Heart left ventricle (tissue), 16 donors: Measurements from ENCODE around the gene VMAC. TPM values are rescaled to one million over a fixed set of nuclear protein-coding genes. Genes with fewer than 3 reads are reported as not detected.
"Not testable (repeated sequence)": the region's sequence is repeated elsewhere in the genome, so short reads cannot be mapped to it uniquely, and the experiment has no call there.

Source experiments
- ATAC-seq, 4 donors: fragments of 200-7000 bp; cut with Tn5 transposase; one replicate each; pipeline ENCODE4 v1.9.1; 2020 to 2022; ENCODE audit warnings: moderate library complexity in 4 of 4, mild to moderate bottlenecking in 3 of 4, moderate number of reproducible peaks in 1 of 4
- DNase-seq, 5 donors: peaks; one replicate each; pipeline ENCODE4 v3.0.0-alpha.2; 2020
- H3K27ac ChIP-seq, 12 donors: fragments of 200-600 bp; sonication (generic) in 4 of 12; one replicate each; pipeline versions ENCODE4 v1.5.0 to v1.8.0; 2016 to 2022; ENCODE audit warnings: mild to moderate bottlenecking in 2 of 12
- H3K27me3 ChIP-seq, 9 donors: fragments of 200-600 bp; sonication (generic) in 2 of 9; one replicate each; pipeline versions ENCODE4 v1.5.1 to v1.8.0; 2016 to 2022; ENCODE audit warnings: mild to moderate bottlenecking in 3 of 9
- H3K36me3 ChIP-seq, 9 donors: fragments of 200-600 bp; sonication (generic) in 2 of 9; one replicate each; pipeline versions ENCODE4 v1.5.0 to v1.8.0; 2018 to 2022; ENCODE audit warnings: mild to moderate bottlenecking in 2 of 9
- H3K4me1 ChIP-seq, 12 donors: fragments of 200-600 bp; sonication (generic) in 4 of 12; one replicate each; pipeline versions ENCODE4 v1.5.0 to v1.8.0; 2016 to 2022; ENCODE audit warnings: mild to moderate bottlenecking in 3 of 12
- H3K4me3 ChIP-seq, 12 donors: fragments of 200-600 bp; sonication (generic) in 4 of 12; one replicate each; pipeline versions ENCODE4 v1.5.0 to v1.8.0; 2017 to 2022; ENCODE audit warnings: mild to moderate bottlenecking in 9 of 12, moderate library complexity in 4 of 12
- H3K9me3 ChIP-seq, 12 donors: fragments of 200-600 bp; sonication (generic) in 4 of 12; one replicate each; pipeline versions ENCODE4 v1.5.0 to v1.8.0; 2016 to 2022; ENCODE audit warnings: mild to moderate bottlenecking in 1 of 12
- CTCF ChIP-seq, 12 donors: fragments of 200-600 bp; sonication (generic) in 4 of 12; IDR thresholded peaks; one replicate each; pipeline versions ENCODE4 v1.5.0 to v1.8.0; 2018 to 2022; ENCODE audit warnings: antibody characterized with exemption in 12 of 12, mild to moderate bottlenecking in 5 of 12
- POLR2A ChIP-seq, 2 donors: fragments of 450-650 bp; IDR thresholded peaks; one replicate each; pipeline ENCODE4 v1.6.1; 2017; ENCODE audit warnings: antibody characterized with exemption in 2 of 2, mild to moderate bottlenecking in 2 of 2, moderate library complexity in 2 of 2
- WGBS, 4 donors: extraction: QIAGEN DNeasy Blood & Tissue Kit in 2 of 4; methylation state at CpG; one replicate each; pipeline versions ENCODE4 v1.1.5 to v1.1.7; 2013 to 2018; 5-methylcytosine and 5-hydroxymethylcytosine counted together
- intact Hi-C, 10 donors: fragments of 100-400 bp; cut with DNase I; formaldehyde crosslinking; loops; one replicate each; pipeline versions ENCODE4 v1.11.1 to v1.14.2; 2022
- polyA plus RNA-seq, 2 donors: library from polyadenylated mRNA; stranded (reverse); fragments of 200-250 nt; gene quantifications; one replicate each; pipeline ENCODE4 v1.2.3, GENCODE V29; 2013
- total RNA-seq, 9 donors: library from RNA; depleted of rRNA in 2 of 9; stranded (reverse); fragments of >200 nt in 2 of 9; fragmentation: NEBNext Ultra II Directional in 3 of 9; extraction: Animal tissue kit (Norgen Biotek cat#: 25700) in 3 of 9; gene quantifications; one replicate each; pipeline versions ENCODE4 v1.1.0 to v1.2.4, GENCODE V29; 2016 to 2023
- donor health status: ischemic (EF 13 %, LVEDD 7.1; RV severe dilation, severe dysfunction).
- donor health status: healthy with polysubstance abuse.
- donor health status: DM: no; HTN: yes; CAD: no.
- donor health status: DM: no; HTN: no; CAD: no.
- donor health status: ischemic (EF 25% LVEDD 6.9; RV normal size, moderate dysfunction).
- donor health status: ischemic (EF 25% LVEDD 5.7; RV mildly dilated, moderate dysfunction).
- donor health status: healthy.
- donor health status: DM: yes; HTN: yes; CAD: no.
- donor health status: ischemic (EF 35%, LVEDD 5.7; RV mildly dilated, moderate dysfunction).
- donor health status: nonischemic (EF 11% LVEDD 7.7; RV severe dilation, severe dysfunction).
- donor health status: DM: yes; HTN: yes; CAD: no.
- donor health status: PGD.
- donor health status: ischemic (EF 29% LVEDD 5.4; RV normal size, mild dysfunction).
- donor health status: nonischemic (EF 23%, LVEDD 6.1; RV moderate dilation, normal function).

Gene VMAC
- total and polyA plus RNA-seq, 11 donors: 1.3 to 3.9 (median 2.3) TPM

- no peaks in the 10 kb centered on the region for H3K27me3 ChIP-seq
- no peaks in the 10 kb centered on the region for H3K9me3 ChIP-seq
- H3K27ac ChIP-seq: no peak overlapping the region
- no peaks in the 10 kb centered on the region for H3K4me1 ChIP-seq
- DNase-seq (no peak), ATAC-seq (no peak)
- intact Hi-C loops: no loop called here
- TF ChIP-seq POLR2A (IDR thresholded peaks at IDR 0.05) (no peak), CTCF (IDR thresholded peaks at IDR 0.05) (no peak)
- no peaks in the 10 kb centered on the region for H3K36me3 ChIP-seq
- 69 to 89% (median 86%) methylated on average over 16 to 31 of the region's 31 CpGs for WGBS, 4 donors
- no peak overlapping the region for H3K4me3 ChIP-seq
Observed at GRCh38 chr19:5867201-5868136, 37.2 kb upstream of the VMAC start.

DNA sequence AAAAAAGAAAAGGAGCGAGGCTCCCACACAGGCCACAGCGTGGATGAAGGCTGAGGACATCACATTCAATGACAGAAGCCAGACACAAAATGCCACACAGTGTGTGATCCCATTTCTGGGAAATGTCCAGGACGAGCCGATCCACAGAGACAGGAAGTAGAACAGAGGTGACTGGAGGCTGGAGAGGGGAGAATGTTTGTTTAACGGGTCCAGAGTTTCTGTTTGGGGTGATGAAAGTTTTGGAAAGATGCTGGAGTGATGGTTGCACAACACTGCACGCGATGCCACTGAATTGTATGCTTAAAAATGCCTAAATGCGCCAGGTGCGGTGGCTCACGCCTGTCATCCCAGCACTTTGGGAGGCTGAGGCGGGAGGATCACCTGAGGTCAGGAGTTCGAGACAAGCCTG lies 33.7 kb upstream of the VMAC start:
- ATAC-seq: peak in 3 of 4 donors; percentile 60 to 84 (median 62)
- H3K4me3 ChIP-seq: no peak overlapping the region
- H3K4me1 ChIP-seq: no peaks in the 10 kb centered on the region
- 61 to 65% (median 63%) methylated on average over 12 of the region's 12 CpGs for WGBS, 4 donors
- intact Hi-C loops: loop anchor here in 1 of 10 donors (5.0 kb wide), 1 partner anchor 34 kb away; the partner anchor contains the start of gene FUT6
- peak in 1 of 5 donors; percentile 68 for DNase-seq
- no peaks in the 10 kb centered on the region for H3K27me3 ChIP-seq
- peak overlapping the region in 2 of 12 donors; percentile 20 to 43 for H3K27ac ChIP-seq
- H3K36me3 ChIP-seq: no peaks in the 10 kb centered on the region
- no peak for TF ChIP-seq POLR2A (IDR thresholded peaks at IDR 0.05)
- TF ChIP-seq CTCF (IDR thresholded peaks at IDR 0.05): no peak
- no peaks in the 10 kb centered on the region for H3K9me3 ChIP-seq

DNA sequence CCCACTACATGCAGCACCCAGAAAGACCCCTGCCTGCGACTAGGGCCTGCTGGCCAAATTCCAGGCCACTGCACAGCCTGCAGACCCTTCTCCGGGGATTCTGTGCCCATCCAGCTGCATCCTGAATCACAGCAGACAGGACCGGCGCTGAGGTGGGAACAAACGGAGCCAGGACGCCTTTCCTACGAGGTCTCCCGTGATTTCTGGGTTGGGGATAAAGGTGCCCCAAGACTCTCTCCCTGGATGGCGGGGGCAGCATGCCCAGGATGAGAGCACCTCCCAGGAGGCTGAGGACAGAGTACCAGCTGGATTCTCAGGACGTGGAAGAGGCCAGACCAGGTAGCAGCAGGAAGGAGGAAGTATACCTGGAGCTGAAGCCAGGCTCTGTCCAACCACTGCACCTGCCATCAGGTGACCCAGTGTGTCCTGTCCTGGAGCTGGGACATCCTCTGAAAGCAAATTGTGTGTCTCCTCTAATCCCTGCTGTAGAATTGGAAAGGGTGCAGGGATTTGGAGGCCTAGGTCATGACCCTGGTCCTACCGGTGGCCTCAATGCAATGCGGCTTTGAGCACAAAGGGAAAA lies 31.0 kb upstream of the VMAC start:
- no peaks in the 10 kb centered on the region for H3K9me3 ChIP-seq
- DNase-seq: no peak
- no peak for ATAC-seq
- no peak overlapping the region for H3K27ac ChIP-seq
- intact Hi-C loops: loop anchor here in 1 of 10 donors (5.0 kb wide), 1 partner anchor 36 kb away; the partner anchor contains the start of gene FUT6
- no peaks in the 10 kb centered on the region for H3K36me3 ChIP-seq
- H3K4me1 ChIP-seq: no peaks in the 10 kb centered on the region
- H3K4me3 ChIP-seq: no peak overlapping the region
- TF ChIP-seq CTCF (IDR thresholded peaks at IDR 0.05) (no peak), POLR2A (IDR thresholded peaks at IDR 0.05) (no peak)
- 82 to 90% (median 89%) methylated on average over 9 to 12 of the region's 12 CpGs for WGBS, 4 donors
- H3K27me3 ChIP-seq: peaks cover 0 to 3% (median 0%) of the 10 kb centered on the region in 9 donors

DNA sequence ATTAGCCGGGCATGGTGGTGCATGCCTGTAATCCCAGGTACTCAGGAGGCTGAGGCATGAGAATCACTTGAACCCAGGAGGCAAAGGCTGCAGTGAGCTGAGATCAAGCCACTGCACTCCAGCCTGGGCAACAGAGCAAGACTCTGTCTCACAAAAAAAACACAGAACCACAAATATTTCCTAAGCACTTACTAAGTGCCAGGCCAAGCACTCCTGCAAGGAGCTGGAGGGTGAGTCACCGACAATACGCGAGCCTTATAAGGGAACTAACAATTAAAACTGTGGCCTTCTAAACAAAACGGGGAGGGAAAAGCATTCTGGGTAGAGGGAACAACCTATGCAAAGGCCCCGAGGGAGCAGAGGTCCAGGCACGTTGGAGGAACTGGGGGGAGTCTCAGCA lies 30.2 kb upstream of the VMAC start:
- not testable (repeated sequence) for H3K4me1 ChIP-seq, H3K36me3 ChIP-seq, H3K27me3 ChIP-seq, ATAC-seq, H3K4me3 ChIP-seq, H3K27ac ChIP-seq, H3K9me3 ChIP-seq, DNase-seq
- 74 to 86% (median 82%) methylated on average over 7 of the region's 7 CpGs for WGBS, 4 donors
- intact Hi-C loops: loop anchor here in 1 of 10 donors (5.0 kb wide), 1 partner anchor 37 kb away; the partner anchor contains the start of gene FUT6
